ENCODE measurements around the gene DAPK1. TPM values are rescaled to one million over a fixed set of nuclear protein-coding genes. Genes with fewer than 3 reads are reported as not detected.

The DAPK1 gene
- polyA plus RNA-seq, 1 experiment, result 0.12 TPM

DNA sequence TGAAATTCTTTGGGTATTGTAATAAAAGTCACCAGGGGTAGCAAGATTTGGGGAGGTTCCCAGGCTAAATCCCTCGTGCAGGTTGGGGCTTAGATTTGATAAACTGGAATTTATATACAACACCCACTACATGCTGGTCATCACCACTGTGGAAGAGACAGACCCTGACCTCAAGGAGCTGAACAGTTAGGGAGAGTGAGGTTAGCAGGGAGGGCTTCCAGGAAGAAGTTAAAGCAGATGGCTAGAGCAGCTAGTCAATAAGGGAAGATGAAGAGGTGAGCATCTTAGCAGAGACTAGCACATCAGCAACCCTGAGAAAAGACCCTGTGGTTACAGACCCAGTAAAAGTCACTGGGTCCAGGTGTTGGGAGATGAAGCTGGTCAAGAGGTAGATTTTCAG is 234.7 kb downstream of the DAPK1 start:
- peaks cover 2% of the 10 kb centered on the region for H3K27me3 ChIP-seq (ENCODE audit: control insufficient read depth, insufficient read depth, low read length)
- ChIA-PET POLR2A (interaction anchor here (1.0 kb wide), 1 partner anchor 23 kb away, joined by 5 read pairs; no protein-coding TSS in a partner anchor), CTCF (no interaction called here)
- DNase-seq (ENCODE audit: low read depth, low spot score), result no peak
- no peaks in the 10 kb centered on the region for H3K9me3 ChIP-seq (ENCODE audit: control insufficient read depth, insufficient read depth, low read length)
- no peak overlapping the region for H3K4me3 ChIP-seq (ENCODE audit: low read depth, low read length)
- no peak overlapping the region for H3K27ac ChIP-seq (ENCODE audit: low read depth, low read length)
- TF ChIP-seq, protein P1, sequence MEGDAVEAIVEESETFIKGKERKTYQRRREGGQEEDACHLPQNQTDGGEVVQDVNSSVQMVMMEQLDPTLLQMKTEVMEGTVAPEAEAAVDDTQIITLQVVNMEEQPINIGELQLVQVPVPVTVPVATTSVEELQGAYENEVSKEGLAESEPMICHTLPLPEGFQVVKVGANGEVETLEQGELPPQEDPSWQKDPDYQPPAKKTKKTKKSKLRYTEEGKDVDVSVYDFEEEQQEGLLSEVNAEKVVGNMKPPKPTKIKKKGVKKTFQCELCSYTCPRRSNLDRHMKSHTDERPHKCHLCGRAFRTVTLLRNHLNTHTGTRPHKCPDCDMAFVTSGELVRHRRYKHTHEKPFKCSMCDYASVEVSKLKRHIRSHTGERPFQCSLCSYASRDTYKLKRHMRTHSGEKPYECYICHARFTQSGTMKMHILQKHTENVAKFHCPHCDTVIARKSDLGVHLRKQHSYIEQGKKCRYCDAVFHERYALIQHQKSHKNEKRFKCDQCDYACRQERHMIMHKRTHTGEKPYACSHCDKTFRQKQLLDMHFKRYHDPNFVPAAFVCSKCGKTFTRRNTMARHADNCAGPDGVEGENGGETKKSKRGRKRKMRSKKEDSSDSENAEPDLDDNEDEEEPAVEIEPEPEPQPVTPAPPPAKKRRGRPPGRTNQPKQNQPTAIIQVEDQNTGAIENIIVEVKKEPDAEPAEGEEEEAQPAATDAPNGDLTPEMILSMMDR (IDR thresholded peaks at IDR 0.05; ENCODE audit: low read depth, low read length), result no peak

DNA sequence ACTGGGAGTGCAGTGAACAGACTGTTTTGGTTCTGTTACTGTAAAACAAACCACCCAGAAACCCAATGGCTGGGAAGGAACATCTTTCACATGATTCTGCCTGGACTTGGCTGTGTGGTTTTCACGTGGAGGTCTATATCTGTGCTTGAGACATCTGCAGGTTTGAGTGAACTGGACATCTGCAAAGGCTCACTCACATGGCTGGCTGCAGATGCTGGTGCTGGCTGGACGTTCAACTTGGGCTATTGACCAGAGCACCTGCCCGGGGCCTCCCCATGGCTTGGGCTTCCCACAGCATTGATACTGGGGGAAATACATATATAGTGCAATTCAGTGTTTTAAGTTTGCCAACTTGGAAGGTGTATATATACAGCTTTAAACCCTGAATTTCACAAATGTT is 235.1 kb downstream of the DAPK1 start:
- H3K27me3 ChIP-seq (ENCODE audit: control insufficient read depth, insufficient read depth, low read length), result peaks cover 2% of the 10 kb centered on the region
- H3K9me3 ChIP-seq (ENCODE audit: control insufficient read depth, insufficient read depth, low read length), result no peaks in the 10 kb centered on the region
- POLR2A ChIA-PET, result interaction anchor here (1.0 kb wide), 1 partner anchor 23 kb away, joined by 5 read pairs; no protein-coding TSS in a partner anchor
- no peak for DNase-seq (ENCODE audit: low read depth, low spot score)
- no peak overlapping the region for H3K4me3 ChIP-seq (ENCODE audit: low read depth, low read length)
- CTCF ChIA-PET, result no interaction called here
- TF ChIP-seq, protein P1 (IDR thresholded peaks at IDR 0.05; ENCODE audit: low read depth, low read length), result no peak
- no peak overlapping the region for H3K27ac ChIP-seq (ENCODE audit: low read depth, low read length)

DNA sequence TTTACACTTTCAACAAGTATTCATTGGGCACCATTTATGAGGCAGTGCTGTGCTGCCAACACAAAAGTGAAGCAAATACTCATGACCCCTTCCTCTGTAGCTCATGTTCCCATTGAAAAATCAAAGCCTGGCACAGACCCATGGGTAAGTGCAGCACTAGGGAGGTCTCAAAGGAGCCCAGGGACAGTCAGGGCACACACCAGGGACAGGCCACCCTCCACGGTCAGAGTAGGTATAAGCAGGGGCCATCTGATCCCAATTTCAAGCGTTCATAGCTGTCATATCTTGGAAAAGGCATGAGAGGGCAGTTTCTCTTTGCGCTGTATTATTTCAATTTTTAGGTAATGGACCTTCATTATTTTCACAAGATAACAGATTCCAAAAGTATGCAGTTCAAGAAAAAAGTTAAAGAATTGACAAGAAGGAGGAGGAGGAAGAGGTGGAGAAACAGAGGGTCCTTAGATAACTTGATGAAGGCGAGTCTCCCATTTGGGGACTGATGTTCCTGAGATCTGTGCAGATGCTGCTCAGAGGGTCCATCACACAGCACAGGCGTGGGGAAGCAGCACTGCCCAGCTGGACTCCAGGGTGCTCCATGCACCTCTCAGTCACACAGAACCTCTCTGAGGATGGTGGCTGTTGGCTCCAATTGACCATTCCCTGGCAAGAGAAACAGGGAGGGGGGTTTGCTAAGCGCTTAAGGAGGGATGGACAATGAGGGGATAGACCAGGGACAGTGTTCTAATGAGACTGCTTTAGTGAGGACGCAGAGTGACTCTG is 235.8 kb downstream of the DAPK1 start:
- ChIA-PET CTCF (interaction anchor here (0.6 kb wide), 1 partner anchor 24 kb away, joined by 3 read pairs; no protein-coding TSS in a partner anchor), POLR2A (interaction anchor here (1.0 kb wide), 1 partner anchor 24 kb away, joined by 5 read pairs; no protein-coding TSS in a partner anchor)
- TF ChIP-seq, protein P1 (IDR thresholded peaks at IDR 0.05; ENCODE audit: low read depth, low read length), result no peak
- Histone ChIP-seq H3K27ac (ENCODE audit: low read depth, low read length) (no peak overlapping the region), H3K4me3 (ENCODE audit: low read depth, low read length) (no peak overlapping the region), H3K27me3 (ENCODE audit: control insufficient read depth, insufficient read depth, low read length) (peaks cover 2% of the 10 kb centered on the region), H3K9me3 (ENCODE audit: control insufficient read depth, insufficient read depth, low read length) (no peaks in the 10 kb centered on the region)
- DNase-seq (ENCODE audit: low read depth, low spot score), result no peak

DNA sequence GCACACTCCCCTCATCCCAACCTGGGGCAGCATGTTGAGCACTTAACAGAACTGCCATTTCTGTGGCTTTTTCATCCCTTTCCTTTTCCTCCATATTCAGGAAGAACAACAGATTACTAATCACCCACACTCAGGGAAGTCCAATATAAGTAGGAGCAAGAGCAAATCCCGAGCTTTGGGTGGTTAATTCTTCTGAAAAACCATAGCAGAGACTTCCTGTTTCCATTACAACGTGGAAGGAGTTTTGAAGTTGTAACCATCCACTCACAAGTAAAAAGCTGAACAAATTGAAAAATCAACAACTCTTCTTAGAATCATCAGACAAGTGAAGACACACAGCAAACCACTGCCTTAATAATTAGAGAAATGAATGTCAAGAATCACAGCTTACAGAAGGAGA is 236.4 kb downstream of the DAPK1 start:
- no peak overlapping the region for H3K4me3 ChIP-seq (ENCODE audit: low read depth, low read length)
- no peak for DNase-seq (ENCODE audit: low read depth, low spot score)
- TF ChIP-seq, protein P1 (IDR thresholded peaks at IDR 0.05; ENCODE audit: low read depth, low read length), result no peak
- peaks cover 2% of the 10 kb centered on the region for H3K27me3 ChIP-seq (ENCODE audit: control insufficient read depth, insufficient read depth, low read length)
- ChIA-PET POLR2A (no interaction called here), CTCF (interaction anchor here (0.6 kb wide), 1 partner anchor 24 kb away, joined by 3 read pairs; no protein-coding TSS in a partner anchor)
- no peaks in the 10 kb centered on the region for H3K9me3 ChIP-seq (ENCODE audit: control insufficient read depth, insufficient read depth, low read length)
- no peak overlapping the region for H3K27ac ChIP-seq (ENCODE audit: low read depth, low read length)

DNA sequence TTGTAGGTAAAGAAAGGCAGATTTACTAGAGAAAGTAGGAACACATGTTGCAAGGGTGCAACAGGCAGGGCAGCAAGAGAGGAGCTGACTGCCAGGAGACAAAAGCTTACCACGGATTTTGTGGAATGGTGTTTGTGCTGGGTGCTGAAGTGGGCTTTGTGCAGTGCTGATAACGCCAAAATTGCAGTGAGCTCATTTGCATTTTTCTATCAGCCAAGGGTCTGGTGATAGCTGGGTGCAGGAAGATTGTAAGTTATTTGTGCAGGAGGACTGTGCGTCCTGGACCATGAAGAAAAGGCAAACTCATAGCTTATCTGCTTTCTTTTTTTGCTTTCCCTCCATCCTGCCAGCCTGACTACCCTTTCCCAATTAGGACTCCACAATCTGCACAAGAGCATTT is 241.9 kb downstream of the DAPK1 start:
- H3K4me3 ChIP-seq (ENCODE audit: low read depth, low read length), result no peak overlapping the region
- POLR2A ChIA-PET, result no interaction called here

More for the DNA sequence above, 241.9 kb downstream of the DAPK1 start:
- TF ChIP-seq, protein P1 (IDR thresholded peaks at IDR 0.05; ENCODE audit: low read depth, low read length), result no peak
- Histone ChIP-seq H3K27me3 (ENCODE audit: control insufficient read depth, insufficient read depth, low read length) (peaks cover 4% of the 10 kb centered on the region), H3K9me3 (ENCODE audit: control insufficient read depth, insufficient read depth, low read length) (peaks cover 5% of the 10 kb centered on the region; the same call in 1 of the 2 replicates), H3K27ac (ENCODE audit: low read depth, low read length) (no peak overlapping the region)
- CTCF ChIA-PET, result no interaction called here
- no peak for DNase-seq (ENCODE audit: low read depth, low spot score)

Measured in AG04450 (cell line).